Measurements from ENCODE around the gene TRIM33. TPM values are rescaled to one million over a fixed set of nuclear protein-coding genes. Genes with fewer than 3 reads are reported as not detected.
"Not testable (repeated sequence)": the region's sequence is repeated elsewhere in the genome, so short reads cannot be mapped to it uniquely, and the experiment has no call there.

The TRIM33 gene
- polyA plus RNA-seq, 2 of the 4 experiments (the other 2 are of a cell fraction) = 8.7 to 14.9 TPM

DNA sequence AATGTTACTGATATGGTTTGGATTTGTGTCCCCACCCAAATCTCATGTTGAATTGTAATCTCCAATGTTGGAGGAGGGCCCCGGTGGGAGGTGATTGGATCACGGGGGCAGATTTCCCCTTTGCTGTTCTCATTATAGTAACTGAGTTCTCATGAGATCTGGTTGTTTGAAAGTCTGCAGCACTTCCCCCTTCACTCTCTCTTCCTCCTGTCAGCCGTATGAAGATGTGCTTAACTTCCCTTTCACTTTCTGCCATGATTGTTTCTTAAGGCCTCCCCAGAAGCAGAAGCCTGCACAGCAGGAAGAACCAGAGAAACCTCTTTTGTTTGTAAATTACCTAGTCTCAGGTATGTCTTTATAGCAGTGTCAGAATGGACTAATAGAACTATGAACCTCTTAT lies 28.4 kb downstream of the TRIM33 start:
- DNase-seq (ENCODE audit: low read depth in 1 of 2, low spot score in 1 of 2) = no peak
- ATAC-seq = no peak
- POLR2A ChIA-PET = no interaction called here
- no peak overlapping the region for H3K4me2 ChIP-seq
- CTCF ChIA-PET = no interaction called here
- FAIRE-seq = no peak
- no peak overlapping the region for H3K4me3 ChIP-seq
- H3K9me3 ChIP-seq = no peaks in the 10 kb centered on the region
- WGBS (ENCODE audit: missing lambda C conversion rate) = 88% methylated on average over 3 of the region's 3 CpGs
- H3K4me1 ChIP-seq = peaks cover 4% of the 10 kb centered on the region; the same call in 1 of the 3 replicates
- TF ChIP-seq, protein P1, sequence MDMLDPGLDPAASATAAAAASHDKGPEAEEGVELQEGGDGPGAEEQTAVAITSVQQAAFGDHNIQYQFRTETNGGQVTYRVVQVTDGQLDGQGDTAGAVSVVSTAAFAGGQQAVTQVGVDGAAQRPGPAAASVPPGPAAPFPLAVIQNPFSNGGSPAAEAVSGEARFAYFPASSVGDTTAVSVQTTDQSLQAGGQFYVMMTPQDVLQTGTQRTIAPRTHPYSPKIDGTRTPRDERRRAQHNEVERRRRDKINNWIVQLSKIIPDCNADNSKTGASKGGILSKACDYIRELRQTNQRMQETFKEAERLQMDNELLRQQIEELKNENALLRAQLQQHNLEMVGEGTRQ (IDR thresholded peaks at IDR 0.05) = no peak
- TF ChIP-seq, protein P2, sequence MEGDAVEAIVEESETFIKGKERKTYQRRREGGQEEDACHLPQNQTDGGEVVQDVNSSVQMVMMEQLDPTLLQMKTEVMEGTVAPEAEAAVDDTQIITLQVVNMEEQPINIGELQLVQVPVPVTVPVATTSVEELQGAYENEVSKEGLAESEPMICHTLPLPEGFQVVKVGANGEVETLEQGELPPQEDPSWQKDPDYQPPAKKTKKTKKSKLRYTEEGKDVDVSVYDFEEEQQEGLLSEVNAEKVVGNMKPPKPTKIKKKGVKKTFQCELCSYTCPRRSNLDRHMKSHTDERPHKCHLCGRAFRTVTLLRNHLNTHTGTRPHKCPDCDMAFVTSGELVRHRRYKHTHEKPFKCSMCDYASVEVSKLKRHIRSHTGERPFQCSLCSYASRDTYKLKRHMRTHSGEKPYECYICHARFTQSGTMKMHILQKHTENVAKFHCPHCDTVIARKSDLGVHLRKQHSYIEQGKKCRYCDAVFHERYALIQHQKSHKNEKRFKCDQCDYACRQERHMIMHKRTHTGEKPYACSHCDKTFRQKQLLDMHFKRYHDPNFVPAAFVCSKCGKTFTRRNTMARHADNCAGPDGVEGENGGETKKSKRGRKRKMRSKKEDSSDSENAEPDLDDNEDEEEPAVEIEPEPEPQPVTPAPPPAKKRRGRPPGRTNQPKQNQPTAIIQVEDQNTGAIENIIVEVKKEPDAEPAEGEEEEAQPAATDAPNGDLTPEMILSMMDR (IDR thresholded peaks at IDR 0.05) = no peak
- TF ChIP-seq, protein P3, sequence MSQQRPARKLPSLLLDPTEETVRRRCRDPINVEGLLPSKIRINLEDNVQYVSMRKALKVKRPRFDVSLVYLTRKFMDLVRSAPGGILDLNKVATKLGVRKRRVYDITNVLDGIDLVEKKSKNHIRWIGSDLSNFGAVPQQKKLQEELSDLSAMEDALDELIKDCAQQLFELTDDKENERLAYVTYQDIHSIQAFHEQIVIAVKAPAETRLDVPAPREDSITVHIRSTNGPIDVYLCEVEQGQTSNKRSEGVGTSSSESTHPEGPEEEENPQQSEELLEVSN (IDR thresholded peaks at IDR 0.05; ENCODE audit: borderline replicate concordance, low read depth) = no peak
- no peak for TF ChIP-seq NPAS2 (CRISPR knock-in tag; IDR thresholded peaks at IDR 0.05; ENCODE audit: borderline replicate concordance)
- no peak for TF ChIP-seq JUN (IDR thresholded peaks at IDR 0.05)
- TF ChIP-seq PHF8 (IDR thresholded peaks at IDR 0.05; ENCODE audit: borderline replicate concordance, low read depth) = no peak
- no peak for TF ChIP-seq ZFP36 (IDR thresholded peaks at IDR 0.05; ENCODE audit: borderline replicate concordance, partially characterized antibody)
- TF ChIP-seq RAD21 (conservative IDR thresholded peaks at IDR 0.05 in 1 of 2, IDR thresholded peaks at IDR 0.05 in 1 of 2) = no peak
- H3K27ac ChIP-seq = no peak overlapping the region

- H3K9me3 ChIP-seq; POLR2A ChIA-PET; CTCF ChIA-PET; H3K4me3 ChIP-seq; H3K4me2 ChIP-seq; ATAC-seq; DNase-seq (ENCODE audit: low read depth in 1 of 2, low spot score in 1 of 2); H3K27ac ChIP-seq; FAIRE-seq: not testable (repeated sequence)
- 91% methylated on average over 10 of the region's 17 CpGs for WGBS (ENCODE audit: missing lambda C conversion rate)
- peaks cover 11% of the 10 kb centered on the region; the same call in 1 of the 3 replicates for H3K4me1 ChIP-seq
Measured at GRCh38 chr1:114479636-114480035, 31.4 kb downstream of the TRIM33 start.

GRCh38 chr1:114479134-114479533 lies 31.9 kb downstream of the TRIM33 start:
- ATAC-seq = no peak
- Histone ChIP-seq H3K27ac (no peak overlapping the region), H3K4me1 (peaks cover 11% of the 10 kb centered on the region; the same call in 1 of the 3 replicates), H3K4me3 (no peak overlapping the region), H3K4me2 (no peak overlapping the region), H3K9me3 (no peaks in the 10 kb centered on the region)
- POLR2A ChIA-PET = no interaction called here
- CTCF ChIA-PET = no interaction called here
- FAIRE-seq = no peak
- DNase-seq (ENCODE audit: low read depth in 1 of 2, low spot score in 1 of 2) = no peak
- WGBS (ENCODE audit: missing lambda C conversion rate) = 89% methylated on average over 2 of the region's 2 CpGs
- no peak for TF ChIP-seq RARB (CRISPR knock-in tag; IDR thresholded peaks at IDR 0.05)
- TF ChIP-seq CHD4 (IDR thresholded peaks at IDR 0.05; ENCODE audit: borderline replicate concordance) = no peak
- no peak for TF ChIP-seq MAX (IDR thresholded peaks at IDR 0.05)
- TF ChIP-seq, protein P3 (IDR thresholded peaks at IDR 0.05; ENCODE audit: borderline replicate concordance, low read depth) = no peak
- TF ChIP-seq JUNB (IDR thresholded peaks at IDR 0.05) = no peak
- TF ChIP-seq KDM5A (IDR thresholded peaks at IDR 0.05) = no peak
- TF ChIP-seq ZFP36 (IDR thresholded peaks at IDR 0.05; ENCODE audit: borderline replicate concordance, partially characterized antibody) = no peak
- TF ChIP-seq EP300 (IDR thresholded peaks at IDR 0.05) = no peak
- TF ChIP-seq RNF2 (IDR thresholded peaks at IDR 0.05; ENCODE audit: borderline replicate concordance, low read depth) = no peak
- no peak for TF ChIP-seq CHD2 (IDR thresholded peaks at IDR 0.05; ENCODE audit: low read length, partially characterized antibody)
- TF ChIP-seq RFX5 (IDR thresholded peaks at IDR 0.05) = no peak
- TF ChIP-seq, protein P1 (IDR thresholded peaks at IDR 0.05) = no peak
- TF ChIP-seq ELK1 (IDR thresholded peaks at IDR 0.05; ENCODE audit: low read depth, low read length) = no peak
